Stimulated activated naive CD8-positive, alpha-beta T cell treated with anti-CD3 and anti-CD28 coated beads, Interleukin-15, amount 100 ng/mL, for 72 hours (primary cell): ENCODE results near the gene TRABD2B.
"Not testable (repeated sequence)": the region's sequence is repeated elsewhere in the genome, so short reads cannot be mapped to it uniquely, and the experiment has no call there.

Source experiments
- ATAC-seq: fragments of 150-1000 bp; cut with Tn5 transposase; 2 replicates; pipeline ENCODE4 v1.10.0; 2021; ENCODE audit warnings: mild to moderate bottlenecking, moderate library complexity
- DNase-seq, 2 donors: peaks; one replicate each; pipeline ENCODE4 v3.0.0; 2021 to 2022
- H3K27ac Mint-ChIP-seq, 2 donors: one replicate each; pipeline ENCODE4 v1.8.0; 2022; ENCODE audit warnings: mild to moderate bottlenecking in 2 of 2, mixed read lengths in 2 of 2, moderate library complexity in 2 of 2
- H3K27me3 Mint-ChIP-seq: one replicate; pipeline ENCODE4 v1.8.0; 2022; ENCODE audit warnings: mixed read lengths
- H3K4me1 Mint-ChIP-seq: one replicate; pipeline ENCODE4 v1.8.0; 2022; ENCODE audit warnings: mild to moderate bottlenecking, mixed read lengths
- H3K4me3 Mint-ChIP-seq, 2 donors: one replicate each; pipeline ENCODE4 v1.8.0; 2022; ENCODE audit warnings: mild to moderate bottlenecking in 2 of 2, mixed read lengths in 2 of 2, moderate library complexity in 1 of 2
- H3K9me3 Mint-ChIP-seq, 2 donors: one replicate each; pipeline ENCODE4 v1.8.0; 2022; ENCODE audit warnings: mixed read lengths in 2 of 2

Gene TRABD2B

DNA sequence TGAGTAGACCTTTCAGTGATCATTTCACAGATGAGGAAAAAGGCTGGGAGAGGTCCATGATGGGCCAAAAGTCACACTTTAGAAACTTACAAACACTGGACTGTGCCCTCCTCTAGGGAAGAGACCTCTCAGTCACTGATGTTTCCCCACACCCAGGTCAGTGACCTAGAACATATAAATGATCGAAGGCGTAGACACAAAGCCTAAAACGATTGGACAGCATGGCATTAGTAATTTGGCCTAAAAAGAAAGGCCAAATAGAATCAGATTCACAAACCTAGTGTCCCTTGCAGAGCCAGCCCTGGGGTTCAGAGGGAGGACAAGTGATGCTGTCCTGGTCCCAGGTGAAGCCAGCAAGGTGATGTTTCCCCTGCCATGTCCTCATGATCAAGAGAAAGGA, 27.7 kb downstream of the TRABD2B start:
- Mint-ChIP-seq H3K27me3 (peaks cover 8% of the 10 kb centered on the region), H3K4me1 (no peaks in the 10 kb centered on the region), H3K9me3 (no peaks in the 10 kb centered on the region), H3K4me3 (no peak overlapping the region), H3K27ac (no peak overlapping the region)
- ATAC-seq (no peak), DNase-seq (no peak)

DNA sequence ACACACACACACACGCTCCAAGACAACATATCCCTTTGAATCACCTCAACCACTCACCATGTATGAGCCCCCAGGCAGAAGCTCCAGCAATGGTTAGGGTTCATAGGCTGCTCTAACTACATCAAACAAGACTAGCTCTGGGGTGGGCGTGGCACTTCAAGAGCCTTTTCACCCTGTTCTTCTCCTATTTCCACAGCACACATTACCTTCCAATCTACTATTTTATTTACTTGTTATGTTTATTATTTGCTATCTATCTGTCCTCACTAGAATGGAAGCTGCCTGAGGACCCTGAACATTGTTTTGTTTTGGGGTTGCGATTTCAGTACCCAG, 28.7 kb downstream of the TRABD2B start:
- DNase-seq, result no peak
- H3K4me3 Mint-ChIP-seq, result no peak overlapping the region
- no peak overlapping the region for H3K27ac Mint-ChIP-seq
- H3K4me1 Mint-ChIP-seq, result no peaks in the 10 kb centered on the region
- no peaks in the 10 kb centered on the region for H3K27me3 Mint-ChIP-seq
- ATAC-seq, result no peak
- H3K9me3 Mint-ChIP-seq, result no peaks in the 10 kb centered on the region

DNA sequence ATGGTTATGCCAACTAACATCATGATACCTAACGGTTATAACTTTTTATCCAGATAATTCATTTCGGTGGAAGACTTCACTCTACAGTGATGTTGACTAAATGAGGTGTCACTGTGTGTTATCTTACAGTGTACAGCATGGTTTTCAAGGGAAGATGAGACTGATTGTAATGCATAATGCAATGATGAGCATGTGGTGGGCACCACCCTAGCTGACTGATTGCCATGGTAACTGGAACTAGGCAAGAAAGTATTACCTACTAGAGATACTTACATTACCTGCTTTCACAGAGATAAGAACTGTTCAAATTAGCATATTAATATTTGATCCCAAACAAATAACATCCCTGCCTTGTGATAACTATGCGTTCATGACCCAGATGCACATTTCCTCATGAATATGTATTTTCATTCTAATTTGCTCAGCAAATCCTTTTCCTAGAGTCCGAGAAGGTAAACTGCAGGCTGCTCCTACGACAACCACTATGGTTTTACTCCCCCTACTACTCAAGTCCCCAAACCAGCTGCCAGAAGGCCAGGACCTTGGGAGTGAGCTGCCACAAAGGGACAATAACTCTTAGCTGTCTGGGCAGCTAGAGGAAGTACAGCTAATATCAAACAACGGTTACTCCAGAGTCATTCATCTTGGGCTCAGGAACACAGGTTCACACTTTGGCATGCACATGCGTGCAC, 29.2 kb downstream of the TRABD2B start:
- Mint-ChIP-seq H3K27me3 (no peaks in the 10 kb centered on the region), H3K27ac (no peak overlapping the region), H3K9me3 (no peaks in the 10 kb centered on the region), H3K4me3 (no peak overlapping the region), H3K4me1 (no peaks in the 10 kb centered on the region)
- ATAC-seq (no peak), DNase-seq (no peak)

DNA sequence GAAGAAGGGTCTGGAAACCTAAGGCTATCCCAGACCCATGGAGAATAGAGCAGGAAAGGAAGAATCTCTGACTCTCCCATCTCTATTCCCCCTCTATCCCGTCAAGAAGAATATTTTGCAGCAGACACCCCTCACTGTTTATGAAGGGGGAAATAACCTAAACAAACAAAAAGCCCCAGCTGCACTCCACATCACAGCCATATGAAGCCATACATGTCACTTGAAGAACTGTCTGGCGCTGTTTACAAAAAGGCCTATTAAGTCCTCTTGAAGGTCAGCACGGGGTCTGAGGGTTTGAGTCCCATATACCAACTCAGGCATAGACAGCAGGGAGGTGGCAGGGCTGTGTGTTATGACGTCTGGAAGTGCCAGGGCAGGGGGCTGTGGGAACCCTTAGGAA, 31.4 kb downstream of the TRABD2B start:
- Mint-ChIP-seq H3K4me1 (no peaks in the 10 kb centered on the region), H3K27ac (no peak overlapping the region), H3K4me3 (no peak overlapping the region), H3K9me3 (no peaks in the 10 kb centered on the region), H3K27me3 (no peaks in the 10 kb centered on the region)
- ATAC-seq (no peak), DNase-seq (no peak)

DNA sequence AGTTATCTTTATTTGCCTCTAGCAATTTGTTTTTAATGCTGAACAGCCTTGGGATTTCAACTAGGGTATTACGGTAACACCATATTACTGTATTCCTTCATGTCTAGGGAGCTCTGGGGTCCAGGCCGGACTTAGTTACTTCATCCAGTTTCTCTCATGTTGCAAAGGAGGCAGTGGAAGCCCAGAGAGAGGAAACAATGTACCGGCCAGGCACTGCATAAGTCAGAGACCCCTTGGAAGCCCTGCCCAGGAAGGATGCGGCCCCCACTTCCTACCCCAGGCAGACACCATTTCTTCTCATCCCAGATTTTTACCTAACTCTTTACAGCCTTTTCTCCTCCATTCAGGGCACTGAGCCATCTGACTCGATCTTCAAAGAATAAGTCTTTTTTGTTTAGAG, 32.5 kb downstream of the TRABD2B start:
- ATAC-seq (no peak), DNase-seq (no peak)
- Mint-ChIP-seq H3K9me3 (peaks cover 0 to 4% of the 10 kb centered on the region in 2 donors), H3K27ac (no peak overlapping the region), H3K27me3 (no peaks in the 10 kb centered on the region), H3K4me1 (no peaks in the 10 kb centered on the region), H3K4me3 (no peak overlapping the region)

DNA sequence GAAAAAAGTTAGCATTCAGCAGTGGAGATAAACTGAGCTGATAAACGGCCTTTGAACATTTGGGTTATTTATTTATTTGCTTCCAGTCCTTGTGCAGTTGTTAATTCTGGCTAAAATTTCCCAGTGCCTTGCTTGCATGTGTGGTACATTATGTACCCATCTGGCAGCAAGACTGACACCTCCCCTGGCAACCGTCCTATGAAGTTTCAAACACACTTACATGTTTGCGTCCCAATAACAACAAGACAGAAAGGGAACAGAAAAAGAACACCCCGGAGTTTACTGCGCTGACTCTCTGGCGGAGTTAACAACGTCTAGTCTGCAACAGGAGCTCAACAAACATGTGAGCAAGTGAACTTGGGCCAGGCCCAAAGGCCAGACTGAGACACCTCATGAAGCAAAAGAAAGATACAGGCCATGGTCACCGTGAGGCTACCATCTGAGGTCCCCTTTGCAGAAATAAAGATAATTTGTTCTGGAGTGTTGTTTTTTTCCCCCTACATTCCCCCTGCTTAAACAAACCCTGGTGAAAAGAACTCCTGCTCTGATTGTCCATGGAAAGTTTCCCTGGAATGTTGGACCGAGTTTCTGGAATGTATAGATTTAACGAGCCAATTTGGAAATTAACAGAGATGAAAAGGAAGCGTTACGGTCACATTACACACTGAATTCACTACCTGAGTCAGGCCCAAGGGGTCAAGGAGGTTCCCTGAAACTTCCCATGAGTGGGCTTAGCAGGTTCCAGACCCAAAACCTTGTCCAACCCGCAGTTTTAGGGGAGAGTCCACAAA, 33.4 kb downstream of the TRABD2B start:
- H3K4me3 Mint-ChIP-seq, result no peak overlapping the region
- ATAC-seq, result no peak
- H3K27me3 Mint-ChIP-seq, result no peaks in the 10 kb centered on the region
- peak overlapping the region in 1 of 2 donors; percentile 39 for H3K27ac Mint-ChIP-seq
- no peak for DNase-seq
- H3K9me3 Mint-ChIP-seq, result peaks cover 0 to 4% of the 10 kb centered on the region in 2 donors
- H3K4me1 Mint-ChIP-seq, result no peaks in the 10 kb centered on the region

DNA sequence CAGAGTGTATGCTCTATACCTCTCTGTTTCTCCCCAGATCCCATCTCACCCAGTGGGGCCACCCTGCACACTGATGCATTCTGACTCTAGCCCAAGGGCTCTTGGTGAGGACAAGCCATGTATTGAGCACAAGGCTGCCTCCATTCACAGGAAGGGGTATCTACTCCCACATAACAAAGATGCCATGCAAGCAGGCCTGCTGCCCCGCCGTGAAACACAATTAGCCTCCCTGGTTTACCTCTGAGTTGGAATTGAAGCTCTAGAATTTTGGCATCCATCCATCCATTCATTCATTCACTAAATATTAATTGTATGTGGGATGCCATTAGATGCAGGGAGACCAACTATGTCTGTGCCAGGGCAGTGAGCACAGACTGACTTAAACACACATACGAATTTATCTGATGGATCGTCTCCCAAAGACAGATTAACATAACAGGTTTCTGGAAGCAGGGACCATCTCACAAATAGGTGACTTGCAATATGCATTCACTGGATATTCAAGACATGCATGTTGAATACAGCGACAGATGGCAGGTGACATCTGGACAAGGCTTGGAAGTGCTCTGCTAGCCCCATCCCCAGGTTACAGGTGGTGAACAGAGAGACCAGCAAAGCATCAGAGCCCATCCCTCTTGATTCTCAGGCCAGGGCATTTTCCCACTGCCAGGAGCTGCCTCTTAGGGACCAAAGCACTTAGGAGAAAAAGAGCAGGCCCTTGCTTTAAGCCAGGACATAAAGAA, 34.3 kb downstream of the TRABD2B start:
- Mint-ChIP-seq H3K9me3 (peaks cover 0 to 4% of the 10 kb centered on the region in 2 donors), H3K4me3 (no peak overlapping the region), H3K4me1 (no peaks in the 10 kb centered on the region), H3K27ac (no peak overlapping the region), H3K27me3 (no peaks in the 10 kb centered on the region)
- ATAC-seq (no peak), DNase-seq (no peak)

DNA sequence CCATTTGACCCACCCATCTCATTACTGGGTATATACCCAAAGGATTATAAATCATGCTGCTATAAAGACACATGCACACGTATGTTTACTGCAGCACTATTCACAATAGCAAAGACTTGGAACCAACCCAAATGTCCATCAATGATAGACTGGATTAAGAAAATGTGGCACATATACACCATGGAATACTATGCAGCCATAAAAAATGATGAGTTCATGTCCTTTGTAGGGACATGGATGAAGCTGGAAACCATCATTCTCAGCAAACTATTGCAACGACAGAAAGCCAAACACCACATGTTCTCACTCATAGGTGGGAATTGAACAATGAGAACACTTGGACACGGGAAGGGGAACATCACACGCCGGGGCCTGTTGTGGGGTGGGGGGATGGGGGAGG, 35.4 kb downstream of the TRABD2B start:
- not testable (repeated sequence) for H3K27me3 Mint-ChIP-seq, H3K4me1 Mint-ChIP-seq

DNA sequence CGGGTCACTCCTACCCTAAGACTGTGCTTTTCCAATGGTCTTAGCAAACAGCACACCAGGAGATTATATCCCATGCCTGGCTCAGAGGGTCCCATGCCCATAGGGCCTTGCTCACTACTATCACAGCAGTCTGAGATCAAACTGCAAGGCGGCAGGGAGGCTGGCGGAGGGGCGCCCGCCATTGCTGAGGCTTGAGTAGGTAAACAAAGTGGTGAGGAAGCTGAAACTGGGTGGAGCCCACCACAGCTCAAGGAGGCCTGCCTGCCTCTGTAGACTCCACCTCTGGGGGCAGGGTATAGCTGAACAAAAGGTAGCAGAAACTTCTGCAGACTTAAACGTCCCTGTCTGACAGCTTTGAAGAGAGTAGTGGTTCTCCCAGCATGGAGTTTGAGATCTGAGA, 40.7 kb downstream of the TRABD2B start:
- H3K27me3 Mint-ChIP-seq, result not testable (repeated sequence)

More for the DNA sequence above, 35.4 kb downstream of the TRABD2B start:
- not testable (repeated sequence) for ATAC-seq, H3K27ac Mint-ChIP-seq, H3K9me3 Mint-ChIP-seq, DNase-seq, H3K4me3 Mint-ChIP-seq

DNA sequence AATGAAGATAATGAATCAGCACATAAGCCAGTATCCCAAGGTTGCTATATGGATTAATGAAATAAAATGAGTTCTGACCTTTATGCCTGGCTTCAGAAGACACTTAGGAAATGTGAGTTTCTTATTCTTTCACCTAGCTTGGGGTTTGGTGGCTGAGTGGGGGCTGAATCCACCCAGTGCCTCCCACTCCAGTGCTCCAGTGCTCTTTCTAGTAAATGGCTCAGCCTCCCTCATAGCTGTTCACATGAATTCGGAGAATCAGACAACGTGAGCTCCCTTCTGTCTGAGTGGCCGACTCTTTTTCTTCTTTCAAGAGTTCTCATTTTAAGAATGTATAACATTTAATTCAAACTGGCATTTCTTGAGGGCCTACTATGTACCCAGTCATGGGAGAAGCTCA, 43.5 kb downstream of the TRABD2B start:
- no peaks in the 10 kb centered on the region for H3K9me3 Mint-ChIP-seq
- H3K4me1 Mint-ChIP-seq, result no peaks in the 10 kb centered on the region
- no peak for DNase-seq
- no peaks in the 10 kb centered on the region for H3K27me3 Mint-ChIP-seq
- no peak for ATAC-seq
- no peak overlapping the region for H3K27ac Mint-ChIP-seq
- no peak overlapping the region for H3K4me3 Mint-ChIP-seq

More for the DNA sequence above, 40.7 kb downstream of the TRABD2B start:
- DNase-seq, H3K4me1 Mint-ChIP-seq, ATAC-seq, H3K4me3 Mint-ChIP-seq, H3K9me3 Mint-ChIP-seq, H3K27ac Mint-ChIP-seq: not testable (repeated sequence)

DNA sequence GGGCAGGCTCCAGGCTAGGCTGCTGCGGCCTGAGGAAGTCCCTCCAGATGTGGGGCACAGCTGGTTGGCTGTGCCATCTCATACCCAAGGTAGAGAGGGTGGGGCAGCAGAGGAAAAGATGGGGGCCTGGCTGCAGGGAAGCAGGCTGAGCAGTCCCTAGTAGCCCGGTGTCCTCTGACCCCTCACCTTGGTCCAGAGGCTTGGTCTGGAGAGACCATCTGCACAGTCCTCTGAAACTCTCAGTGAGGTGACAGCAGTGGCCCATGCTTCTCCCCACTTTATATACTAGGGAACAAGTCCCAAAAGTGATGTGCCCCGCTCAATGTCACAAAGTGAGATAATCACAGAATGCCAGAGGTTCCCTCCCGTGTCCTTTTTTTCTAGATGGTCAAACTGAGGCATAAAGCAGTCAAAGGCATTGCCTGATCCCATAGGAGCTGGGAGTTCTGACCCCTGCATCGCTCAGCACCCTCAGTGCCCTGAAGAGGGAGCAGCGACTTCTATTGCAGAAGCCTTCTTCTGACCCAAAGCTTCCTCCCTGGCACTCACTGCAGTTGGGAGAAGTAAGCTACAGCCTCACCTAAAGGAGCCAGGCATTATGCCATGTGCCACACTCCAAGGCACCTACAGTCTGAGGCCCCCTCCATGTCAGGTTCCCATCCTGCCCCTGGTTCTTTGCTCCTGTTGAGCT, 45.5 kb downstream of the TRABD2B start:
- no peak for ATAC-seq
- H3K27me3 Mint-ChIP-seq, result no peaks in the 10 kb centered on the region
- H3K4me3 Mint-ChIP-seq, result no peak overlapping the region
- H3K9me3 Mint-ChIP-seq, result no peaks in the 10 kb centered on the region
- H3K27ac Mint-ChIP-seq, result no peak overlapping the region
- H3K4me1 Mint-ChIP-seq, result no peaks in the 10 kb centered on the region
- no peak for DNase-seq

DNA sequence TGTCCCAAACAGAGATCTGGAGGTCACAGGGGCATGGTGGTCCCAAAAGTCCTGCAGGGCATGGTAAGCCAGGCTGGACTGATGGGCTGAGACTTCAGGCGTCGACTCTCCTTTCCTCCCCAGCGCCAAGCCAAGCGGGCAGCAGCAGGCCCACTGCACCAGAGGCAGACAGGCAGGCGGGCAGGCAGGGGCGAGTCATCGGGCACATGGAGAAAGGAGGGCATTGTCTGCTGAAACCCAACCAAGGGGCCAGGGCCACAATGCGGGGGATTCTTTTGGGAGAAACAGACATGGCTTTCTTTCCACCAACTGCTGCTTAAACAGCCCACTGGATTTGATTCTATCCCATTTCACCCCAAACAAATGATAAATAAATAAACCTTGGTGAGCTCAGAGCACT, 46.2 kb downstream of the TRABD2B start:
- Mint-ChIP-seq H3K27me3 (no peaks in the 10 kb centered on the region), H3K27ac (no peak overlapping the region), H3K4me3 (no peak overlapping the region), H3K4me1 (no peaks in the 10 kb centered on the region), H3K9me3 (no peaks in the 10 kb centered on the region)
- no peak for DNase-seq
- no peak for ATAC-seq

DNA sequence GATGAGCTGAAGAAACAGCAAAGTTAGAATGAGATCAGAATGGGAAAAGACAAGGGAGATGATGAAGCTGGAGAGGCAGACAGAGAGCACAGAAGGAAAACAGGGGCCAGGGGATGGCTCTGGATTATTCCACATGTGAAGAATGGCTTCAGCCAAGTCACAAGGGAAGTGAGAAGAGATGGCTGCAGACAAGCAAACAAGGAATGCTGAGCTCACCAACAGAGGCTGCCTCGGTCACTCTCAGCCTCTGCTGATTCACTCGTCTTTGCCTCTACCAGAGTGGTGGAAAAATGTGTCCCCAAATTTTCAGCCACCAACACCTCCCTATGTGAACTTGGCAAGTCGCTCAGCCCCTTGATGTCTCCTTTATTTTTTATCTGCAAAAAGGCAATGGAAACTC, 46.7 kb downstream of the TRABD2B start:
- DNase-seq, result no peak
- no peak for ATAC-seq
- no peak overlapping the region for H3K4me3 Mint-ChIP-seq
- no peaks in the 10 kb centered on the region for H3K27me3 Mint-ChIP-seq
- no peaks in the 10 kb centered on the region for H3K4me1 Mint-ChIP-seq
- no peak overlapping the region for H3K27ac Mint-ChIP-seq
- H3K9me3 Mint-ChIP-seq, result no peaks in the 10 kb centered on the region

DNA sequence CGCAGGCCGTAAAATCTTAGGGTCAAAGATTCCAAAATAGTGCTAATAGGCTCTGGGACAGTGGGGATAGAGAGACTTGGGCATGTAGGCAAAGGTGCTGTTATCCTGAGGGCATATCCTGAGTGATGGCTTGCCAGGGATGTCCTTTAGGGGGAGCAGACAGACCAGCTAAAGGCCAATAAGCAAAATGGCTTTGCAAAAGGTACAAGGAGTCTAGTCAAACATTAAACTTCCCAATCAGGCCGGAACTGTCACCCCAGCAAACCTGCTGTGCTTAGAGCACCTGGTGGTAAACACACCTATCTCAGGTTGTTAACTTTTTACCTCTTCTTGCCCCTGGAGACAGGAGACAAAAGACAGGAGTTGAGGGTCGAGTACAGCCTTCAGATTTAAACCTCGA, 49.1 kb downstream of the TRABD2B start:
- DNase-seq (no peak), ATAC-seq (no peak)
- Mint-ChIP-seq H3K4me1 (no peaks in the 10 kb centered on the region), H3K9me3 (no peaks in the 10 kb centered on the region), H3K27ac (no peak overlapping the region), H3K27me3 (peaks cover 10% of the 10 kb centered on the region), H3K4me3 (no peak overlapping the region)

DNA sequence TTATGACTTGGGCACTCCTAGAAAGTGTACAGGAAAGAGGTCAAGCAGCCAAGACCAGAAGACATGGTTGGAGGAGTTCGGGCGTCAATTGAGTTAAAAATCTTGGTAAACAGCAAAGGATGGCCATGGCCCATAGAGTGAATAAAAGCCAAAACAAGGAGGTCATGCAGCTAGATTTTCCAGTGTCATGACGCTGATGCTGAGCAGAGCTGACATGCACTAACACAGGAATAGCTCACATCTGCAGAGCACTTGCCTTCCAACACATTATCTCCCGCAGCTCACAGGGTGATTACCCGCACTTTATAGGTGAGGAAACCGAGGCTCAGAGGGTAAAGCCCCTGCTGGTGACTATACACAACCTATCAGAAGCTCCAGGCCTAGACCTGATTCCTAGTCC, 49.7 kb downstream of the TRABD2B start:
- DNase-seq, result no peak
- ATAC-seq, result no peak
- H3K27ac Mint-ChIP-seq, result no peak overlapping the region
- peaks cover 10% of the 10 kb centered on the region for H3K27me3 Mint-ChIP-seq
- H3K9me3 Mint-ChIP-seq, result no peaks in the 10 kb centered on the region
- H3K4me1 Mint-ChIP-seq, result no peaks in the 10 kb centered on the region
- H3K4me3 Mint-ChIP-seq, result no peak overlapping the region

DNA sequence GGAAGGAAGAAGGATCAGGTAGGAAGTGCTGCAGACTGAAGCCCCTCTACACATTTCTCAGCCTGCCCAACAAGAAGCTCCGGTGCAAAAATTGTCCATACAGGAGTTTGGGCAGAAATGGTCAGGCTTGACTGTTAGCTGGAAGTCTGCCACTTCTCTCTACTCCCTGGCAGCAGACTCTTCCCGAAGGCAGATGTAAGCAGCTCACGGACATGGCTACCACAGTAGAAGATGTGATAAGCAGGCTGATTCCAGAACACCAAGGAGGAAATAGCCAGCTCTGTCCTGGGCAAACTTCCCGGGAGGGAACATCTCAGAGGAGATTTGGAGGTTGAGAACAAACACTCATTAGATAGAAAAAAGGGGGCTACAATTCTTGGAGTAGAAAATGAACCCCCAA, 52.6 kb downstream of the TRABD2B start:
- DNase-seq (no peak), ATAC-seq (no peak)
- Mint-ChIP-seq H3K4me3 (no peak overlapping the region), H3K9me3 (no peaks in the 10 kb centered on the region), H3K27ac (no peak overlapping the region), H3K27me3 (peaks cover 10% of the 10 kb centered on the region), H3K4me1 (no peaks in the 10 kb centered on the region)
